Renal pelvis (tissue), 4 donors: ENCODE measurements around the gene HDAC9. TPM values are rescaled to one million over a fixed set of nuclear protein-coding genes. Genes with fewer than 3 reads are reported as not detected.

Experiments used
- DNase-seq: peaks from one replicate; pipeline ENCODE4 v3.0.0-alpha.2; 2013
- polyA plus RNA-seq, 3 donors: library from polyadenylated mRNA; unstranded; fragments of 120-200 nt; gene quantifications; one replicate each; pipeline ENCODE4 v1.2.1, GENCODE V29; 2013; ENCODE audit not compliant: insufficient read length in 3 of 3

HDAC9 gene
- polyA plus RNA-seq, 3 donors, result 7.4 to 8.4 (median 8.4) TPM

GRCh38 chr7:18894155-18894554, 398.6 kb downstream of the HDAC9 start:
- no peak for DNase-seq

DNA sequence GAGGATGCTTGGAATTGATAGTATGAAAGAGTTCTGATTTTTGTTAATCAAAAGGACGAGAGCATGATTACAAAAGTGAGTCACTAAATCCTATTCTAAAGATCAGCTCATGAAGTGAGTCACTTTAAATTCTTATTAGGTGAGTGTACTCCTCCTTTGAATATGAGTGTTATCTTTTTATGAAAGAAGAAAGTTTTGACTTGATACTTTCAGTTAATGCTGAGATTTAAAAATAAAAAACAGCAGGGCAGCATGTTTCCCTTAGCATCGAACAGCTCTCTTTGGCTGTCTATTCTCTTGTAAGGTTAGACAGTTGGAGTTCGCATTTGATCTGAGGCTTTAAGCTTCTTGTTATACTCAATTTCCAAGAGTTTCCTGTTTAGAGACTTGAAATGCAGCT, 399.9 kb downstream of the HDAC9 start:
- DNase-seq, result no peak

DNA sequence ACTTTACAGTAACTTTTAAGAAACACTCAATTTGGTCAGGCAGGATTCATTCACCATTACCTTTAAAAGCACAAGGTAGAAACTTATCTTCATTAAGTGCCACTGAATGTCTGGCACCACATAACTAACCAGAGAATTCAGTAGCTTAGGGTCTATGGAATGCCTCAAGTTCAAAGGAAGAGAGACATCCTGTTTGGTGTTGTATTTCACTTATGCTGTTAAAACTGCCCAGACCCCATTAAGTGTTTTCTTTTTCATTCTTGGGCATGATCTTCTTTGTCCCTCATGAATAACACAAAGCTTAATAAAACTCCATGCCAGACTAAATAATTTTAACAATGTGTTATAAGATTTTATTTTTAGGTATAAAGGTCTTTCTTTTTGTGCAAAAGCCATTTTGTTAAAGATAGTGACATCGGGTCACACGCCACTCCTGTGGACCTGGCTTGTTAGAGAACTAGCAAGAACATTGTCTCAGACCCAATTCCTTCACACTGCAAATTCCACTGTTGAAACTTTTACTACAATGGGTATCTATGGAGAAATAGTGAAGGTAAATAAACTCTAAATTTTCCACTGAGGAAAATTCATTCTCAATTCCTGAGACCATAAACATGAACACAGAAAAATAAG, 400.9 kb downstream of the HDAC9 start:
- DNase-seq, result peak; percentile 38

DNA sequence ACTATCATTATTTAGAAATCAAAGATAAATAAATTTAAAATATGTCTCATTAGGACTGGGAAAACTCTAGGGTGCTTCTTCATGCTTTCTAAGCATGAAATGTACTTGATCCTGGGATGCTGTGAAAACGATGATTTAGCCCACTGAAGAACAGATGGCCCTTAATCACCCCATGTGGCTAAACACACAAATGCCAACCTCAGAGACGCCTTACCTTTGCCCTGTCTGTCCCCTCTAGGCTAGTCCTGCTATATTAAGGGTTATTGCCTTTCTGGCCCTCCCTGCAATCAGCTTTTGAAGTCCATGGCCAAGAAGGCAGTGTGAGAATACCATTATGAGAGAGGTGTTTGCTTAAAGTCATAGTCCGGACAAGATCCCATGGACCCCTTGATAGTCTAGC, 404.7 kb downstream of the HDAC9 start:
- no peak for DNase-seq

DNA sequence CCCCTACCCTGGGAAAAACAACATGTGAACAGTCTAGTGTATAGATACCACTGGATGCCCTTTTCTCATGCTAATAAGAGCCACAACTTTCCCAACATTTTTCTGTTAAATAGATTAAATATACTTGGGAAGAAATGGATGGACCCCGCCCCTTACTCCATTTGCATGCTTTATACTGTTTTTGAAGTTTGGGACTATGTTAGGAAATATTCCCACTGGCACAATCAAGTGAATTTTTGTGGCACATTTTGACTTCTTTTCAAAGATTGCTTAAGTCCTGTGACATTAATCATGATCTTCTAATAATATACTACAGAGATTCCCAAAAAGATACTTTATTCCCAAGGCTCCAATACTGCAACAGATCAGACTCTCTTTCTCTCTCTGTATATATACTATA, 405.3 kb downstream of the HDAC9 start:
- no peak for DNase-seq

- no peak for DNase-seq
Measured at GRCh38 chr7:18901351-18901750, 405.8 kb downstream of the HDAC9 start.

DNA sequence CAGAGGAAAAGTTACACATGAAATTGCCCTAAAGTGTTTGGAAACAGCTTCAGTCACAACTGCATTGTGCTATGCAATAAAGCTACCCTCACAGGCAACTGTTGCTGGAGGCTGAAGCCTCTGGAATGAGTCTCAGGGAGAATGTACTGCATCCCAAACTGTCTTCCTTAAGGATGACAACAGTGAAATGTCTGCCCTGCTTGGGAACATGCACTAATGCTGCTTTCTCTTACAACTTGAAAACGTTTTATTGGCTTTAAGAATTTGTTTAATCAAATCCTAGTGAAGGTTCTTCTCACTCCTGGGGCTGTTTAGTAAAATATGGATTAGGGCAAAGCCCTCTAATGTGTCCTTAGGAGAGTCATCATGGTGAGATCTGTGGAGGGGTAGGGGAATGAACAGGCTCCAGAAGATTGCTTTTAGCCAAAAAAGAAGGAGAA, 406.5 kb downstream of the HDAC9 start:
- DNase-seq, result no peak

DNA sequence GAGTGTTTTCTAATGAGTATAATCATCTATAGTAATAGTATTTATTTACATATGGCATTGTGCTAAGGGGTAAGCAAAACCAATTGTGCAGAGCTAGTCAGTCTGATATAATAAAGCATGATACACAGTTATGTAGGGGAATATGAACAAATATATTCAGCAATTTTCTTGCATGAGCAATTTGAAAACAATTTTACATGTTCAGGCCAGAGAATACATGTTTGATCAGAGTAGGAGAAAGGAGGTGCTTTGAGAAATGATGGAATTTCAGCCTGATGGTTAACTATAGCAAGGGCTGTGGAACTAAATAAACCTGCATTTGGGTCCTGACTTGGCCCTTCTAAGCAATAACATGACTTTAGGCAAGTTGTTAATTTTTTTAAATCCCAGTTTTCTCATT, 407.3 kb downstream of the HDAC9 start:
- no peak for DNase-seq

- DNase-seq, result no peak
Measured at GRCh38 chr7:18903695-18904094, 408.1 kb downstream of the HDAC9 start.

GRCh38 chr7:18905316-18905943, 409.9 kb downstream of the HDAC9 start:
- no peak for DNase-seq

GRCh38 chr7:18906901-18907300, 411.4 kb downstream of the HDAC9 start:
- DNase-seq, result no peak

DNA sequence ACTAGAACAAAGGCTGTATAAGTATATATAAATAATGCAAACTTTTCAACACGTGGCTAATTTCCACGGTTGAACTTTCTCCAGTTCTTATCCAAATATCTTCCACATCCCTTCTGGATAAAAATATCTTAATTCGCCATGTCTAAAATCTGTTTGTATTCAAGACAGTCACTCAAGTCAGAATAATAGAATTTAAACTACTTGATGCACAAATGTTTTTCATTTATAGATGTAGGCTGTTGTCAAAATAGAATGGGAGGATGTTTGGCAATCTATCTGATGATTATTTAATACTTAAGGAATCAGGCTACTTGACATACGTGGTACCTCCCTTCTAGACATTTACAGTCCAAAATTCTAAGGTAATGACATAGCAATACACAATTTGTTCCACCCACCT, 417.6 kb downstream of the HDAC9 start:
- DNase-seq, result no peak

GRCh38 chr7:18916826-18917225, 421.3 kb downstream of the HDAC9 start:
- DNase-seq, result no peak

- no peak for DNase-seq
Measured at GRCh38 chr7:18927134-18927533, 431.6 kb downstream of the HDAC9 start.

GRCh38 chr7:18936265-18936664, 440.7 kb downstream of the HDAC9 start:
- DNase-seq, result no peak

DNA sequence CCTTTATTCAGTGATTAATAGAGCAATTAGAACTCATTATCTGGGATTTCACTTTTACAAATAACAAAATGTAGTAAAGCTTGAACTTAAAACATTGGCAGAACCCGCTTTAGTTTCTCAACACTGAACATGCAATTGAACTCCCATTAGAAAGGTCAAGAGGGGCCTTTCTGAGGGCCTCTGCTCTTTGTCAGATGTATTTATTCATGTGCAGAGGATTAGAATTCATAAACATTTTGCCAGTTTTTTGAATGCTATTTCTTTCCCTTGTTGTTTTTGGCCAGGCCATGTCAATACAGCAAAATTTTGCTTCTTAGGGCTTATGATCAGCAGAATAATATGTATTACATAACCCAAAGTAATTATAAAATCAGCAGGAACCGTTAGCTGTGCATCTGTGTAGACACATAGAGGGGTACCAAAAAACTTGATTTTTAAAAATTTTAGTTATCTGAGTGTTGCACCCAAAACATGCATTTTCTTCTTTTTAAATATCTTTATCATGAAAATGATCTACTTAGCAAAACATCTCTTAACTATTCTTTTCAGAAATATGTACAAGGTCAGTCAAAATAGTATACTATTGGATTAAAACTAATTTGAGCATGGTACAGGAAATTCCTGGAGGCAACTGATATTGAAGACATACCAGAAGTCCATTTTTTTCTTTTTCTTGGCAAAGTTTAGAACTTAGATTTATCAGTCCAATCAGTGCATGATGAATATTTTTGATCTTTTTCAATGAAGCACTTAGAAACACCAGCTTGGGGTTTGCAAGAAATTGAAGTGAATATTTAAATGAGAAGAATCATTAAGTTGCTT, 444.4 kb downstream of the HDAC9 start:
- DNase-seq, result peak; percentile 19

GRCh38 chr7:18940593-18941134, 445.1 kb downstream of the HDAC9 start:
- DNase-seq, result no peak

- no peak for DNase-seq
Measured at GRCh38 chr7:18941207-18941606, 445.7 kb downstream of the HDAC9 start.

DNA sequence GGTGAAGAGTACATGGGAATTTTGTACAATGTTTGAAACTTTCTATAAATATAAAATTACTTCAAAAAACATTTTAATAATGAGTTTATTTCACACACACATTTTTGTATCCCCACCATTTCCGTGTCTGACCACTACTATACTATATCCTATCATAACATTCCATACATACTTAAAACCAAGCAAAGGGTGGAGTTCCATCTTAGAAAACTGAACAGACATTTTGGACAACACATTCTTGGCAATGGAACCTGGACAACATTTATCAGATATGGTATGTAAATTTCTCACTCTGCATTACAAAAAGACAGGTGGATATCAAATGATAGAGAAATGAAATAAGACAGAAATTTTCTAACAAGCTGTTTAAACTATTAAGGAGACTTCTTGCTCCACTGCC, 453.0 kb downstream of the HDAC9 start:
- no peak for DNase-seq

DNA sequence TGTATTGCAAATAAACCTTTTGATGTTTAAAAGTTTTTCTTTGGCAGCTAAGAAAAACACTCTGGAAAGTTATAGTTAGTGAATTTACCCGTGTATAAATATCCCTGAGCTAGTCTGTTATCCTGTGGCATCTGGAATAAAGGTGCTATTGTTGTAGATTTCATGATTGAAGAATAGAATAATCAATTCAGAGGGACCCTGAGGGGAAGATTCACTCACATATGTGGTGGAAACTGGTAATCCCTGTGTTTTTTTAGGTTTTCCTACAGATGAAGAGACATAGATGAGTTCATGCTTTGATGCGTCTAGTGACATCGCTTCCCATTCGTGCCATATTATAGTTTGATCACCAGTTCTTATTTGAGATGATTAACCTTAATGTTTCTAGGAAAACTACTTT, 457.3 kb downstream of the HDAC9 start:
- no peak for DNase-seq

- DNase-seq, result no peak
Measured at GRCh38 chr7:18958627-18959026, 463.1 kb downstream of the HDAC9 start.

DNA sequence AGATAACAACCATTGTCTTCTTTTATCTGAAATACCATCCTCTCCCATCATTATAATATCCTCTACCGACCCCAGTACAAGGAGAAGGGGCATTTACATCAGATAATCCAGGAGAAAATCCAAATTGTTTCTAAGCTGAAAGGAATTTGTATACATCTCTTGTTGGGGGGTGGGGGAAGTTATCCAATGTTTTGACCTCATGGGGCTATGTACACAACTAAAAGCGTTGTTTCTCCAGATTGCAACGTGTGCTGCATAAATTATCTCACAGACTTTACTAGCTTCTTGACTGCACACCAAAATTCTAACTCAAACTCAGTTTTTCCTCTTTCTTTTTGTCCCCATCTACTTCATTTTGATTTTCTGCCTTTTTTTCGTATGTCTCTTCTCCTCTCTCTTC, 465.2 kb downstream of the HDAC9 start:
- DNase-seq, result peak; percentile 23

GRCh38 chr7:18962031-18962430, 466.5 kb downstream of the HDAC9 start:
- no peak for DNase-seq
